DMS 273 treated with DMSO at 0.1 percent for 48 hours (cell line): ENCODE results near the gene HP.
"Not testable (repeated sequence)": the region's sequence is repeated elsewhere in the genome, so short reads cannot be mapped to it uniquely, and the experiment has no call there.

ENCODE experiments used
- DNase-seq: peaks from one replicate; lab custom pipeline; 2025; lab: John Stamatoyannopoulos, UW

The HP gene

GRCh38 chr16:72043539-72043938, 10.8 kb upstream of the HP start:
- no peak for DNase-seq

- no peak for DNase-seq
Measured at GRCh38 chr16:72044296-72044695, 10.0 kb upstream of the HP start.

GRCh38 chr16:72044825-72045359, 9.4 kb upstream of the HP start:
- DNase-seq = no peak

- DNase-seq = no peak
Measured at GRCh38 chr16:72049110-72049509, 5.2 kb upstream of the HP start.

GRCh38 chr16:72050769-72051464, 3.4 kb upstream of the HP start:
- DNase-seq = no peak

- DNase-seq = no peak
Measured at GRCh38 chr16:72051818-72052217, 2.5 kb upstream of the HP start.

- no peak for DNase-seq
Measured at GRCh38 chr16:72055911-72056310, 1.6 kb downstream of the HP start.

GRCh38 chr16:72057313-72057712, 3.0 kb downstream of the HP start:
- DNase-seq = not testable (repeated sequence)

- not testable (repeated sequence) for DNase-seq
Measured at GRCh38 chr16:72059060-72059459, 4.8 kb downstream of the HP start.

GRCh38 chr16:72060405-72060804, 6.1 kb downstream of the HP start:
- no peak for DNase-seq

GRCh38 chr16:72061564-72061963, 7.3 kb downstream of the HP start:
- no peak for DNase-seq

- no peak for DNase-seq
Measured at GRCh38 chr16:72064361-72064894, 10.1 kb downstream of the HP start.

GRCh38 chr16:72066747-72067146, 12.4 kb downstream of the HP start:
- DNase-seq = no peak

- no peak for DNase-seq
Measured at GRCh38 chr16:72068930-72069329, 14.6 kb downstream of the HP start.

GRCh38 chr16:72072514-72073342, 18.4 kb downstream of the HP start:
- no peak for DNase-seq

- no peak for DNase-seq
Measured at GRCh38 chr16:72073560-72074230, 19.4 kb downstream of the HP start.

GRCh38 chr16:72075067-72075466, 20.8 kb downstream of the HP start:
- not testable (repeated sequence) for DNase-seq

- DNase-seq = not testable (repeated sequence)
Measured at GRCh38 chr16:72076991-72077706, 22.8 kb downstream of the HP start.

- no peak for DNase-seq
Measured at GRCh38 chr16:72083778-72084404, 29.6 kb downstream of the HP start.

GRCh38 chr16:72084445-72084844, 30.1 kb downstream of the HP start:
- DNase-seq = no peak

GRCh38 chr16:72085002-72085401, 30.7 kb downstream of the HP start:
- DNase-seq = no peak
